Gastrocnemius medialis (tissue), 4 donors: ENCODE results near the gene GP9. TPM values are rescaled to one million over a fixed set of nuclear protein-coding genes. Genes with fewer than 3 reads are reported as not detected.

Source experiments
- ATAC-seq, 2 donors: fragments of 150-250 bp; one replicate each; pipeline ENCODE4 v1.9.1; 2016
- DNase-seq, 2 donors: peaks; one replicate each; pipeline ENCODE4 v3.0.0-alpha.2; 2019
- H3K27ac ChIP-seq, 4 donors: fragments of 200-600 bp; sonication (generic); 1 replicate in 1 of 4; 2 replicates in 3 of 4; pipeline ENCODE4 v1.5.1; 2016 to 2018; ENCODE audit warnings: mild to moderate bottlenecking in 2 of 4, moderate library complexity in 1 of 4
- H3K27me3 ChIP-seq, 3 donors: fragments of 200-600 bp; sonication (generic) in 2 of 3; 1 replicate in 1 of 3; 2 replicates in 2 of 3; pipeline versions ENCODE4 v1.5.1 to v1.6.0; 2016 to 2019; ENCODE audit warnings: mild to moderate bottlenecking in 1 of 3, moderate library complexity in 1 of 3
- H3K36me3 ChIP-seq, 2 donors: fragments of 200-600 bp; sonication (generic) in 1 of 2; one replicate each; pipeline ENCODE4 v1.5.1; 2017 to 2018
- H3K4me1 ChIP-seq, 2 donors: fragments of 200-600 bp; sonication (generic) in 1 of 2; one replicate each; pipeline ENCODE4 v1.5.1; 2016 to 2017; ENCODE audit warnings: mild to moderate bottlenecking in 2 of 2
- H3K4me3 ChIP-seq, 4 donors: fragments of 200-600 bp; sonication (generic) in 3 of 4; 1 replicate in 1 of 4; 2 replicates in 3 of 4; pipeline ENCODE4 v1.5.1; 2016 to 2019; ENCODE audit warnings: mild to moderate bottlenecking in 2 of 4
- H3K9me3 ChIP-seq, 3 donors: fragments of 200-600 bp; sonication (generic) in 2 of 3; 1 replicate in 1 of 3; 2 replicates in 2 of 3; pipeline ENCODE4 v1.5.1; 2016 to 2019
- POLR2A ChIP-seq, 2 donors: fragments of 450-650 bp; IDR thresholded peaks; one replicate each; pipeline ENCODE4 v1.6.1; 2017; ENCODE audit warnings: antibody characterized with exemption in 2 of 2, mild to moderate bottlenecking in 2 of 2, moderate library complexity in 2 of 2
- in situ Hi-C, 4 donors: fragments of 200-750 bp; cut with MboI; loops; one replicate each; pipeline versions ENCODE4 v1.15.0 to v1.8.0; 2017; ENCODE audit warnings: low sequenced_read_pairs in 4 of 4
- intact Hi-C: fragments of 100-400 bp; cut with DNase I; formaldehyde crosslinking; loops from one replicate; pipeline ENCODE4 v1.15.1; 2023; ENCODE audit warnings: low total_unique reads
- total RNA-seq, 4 donors: library from RNA; depleted of rRNA; stranded (reverse); fragments of >200 nt; gene quantifications; one replicate each; pipeline versions ENCODE4 v1.1.0 to v1.2.3, GENCODE V29; 2016
- TF ChIP-seq, protein P1 (sequence below), 5 experiments: fragments of 450-650 bp in 3 of 5; fragments of 200-600 bp in 2 of 5; sonication (generic) in 2 of 5; IDR thresholded peaks in 4 of 5; conservative IDR thresholded peaks in 1 of 5; 1 replicate in 4 of 5; 2 replicates in 1 of 5; pipeline ENCODE4 v1.5.1; 2016 to 2019; ENCODE audit warnings: antibody characterized with exemption in 5 of 5, mild to moderate bottlenecking in 3 of 5, moderate library complexity in 3 of 5

Gene GP9
- total RNA-seq, 4 donors from 2014 or later = 0.42 TPM; not detected in 3

DNA sequence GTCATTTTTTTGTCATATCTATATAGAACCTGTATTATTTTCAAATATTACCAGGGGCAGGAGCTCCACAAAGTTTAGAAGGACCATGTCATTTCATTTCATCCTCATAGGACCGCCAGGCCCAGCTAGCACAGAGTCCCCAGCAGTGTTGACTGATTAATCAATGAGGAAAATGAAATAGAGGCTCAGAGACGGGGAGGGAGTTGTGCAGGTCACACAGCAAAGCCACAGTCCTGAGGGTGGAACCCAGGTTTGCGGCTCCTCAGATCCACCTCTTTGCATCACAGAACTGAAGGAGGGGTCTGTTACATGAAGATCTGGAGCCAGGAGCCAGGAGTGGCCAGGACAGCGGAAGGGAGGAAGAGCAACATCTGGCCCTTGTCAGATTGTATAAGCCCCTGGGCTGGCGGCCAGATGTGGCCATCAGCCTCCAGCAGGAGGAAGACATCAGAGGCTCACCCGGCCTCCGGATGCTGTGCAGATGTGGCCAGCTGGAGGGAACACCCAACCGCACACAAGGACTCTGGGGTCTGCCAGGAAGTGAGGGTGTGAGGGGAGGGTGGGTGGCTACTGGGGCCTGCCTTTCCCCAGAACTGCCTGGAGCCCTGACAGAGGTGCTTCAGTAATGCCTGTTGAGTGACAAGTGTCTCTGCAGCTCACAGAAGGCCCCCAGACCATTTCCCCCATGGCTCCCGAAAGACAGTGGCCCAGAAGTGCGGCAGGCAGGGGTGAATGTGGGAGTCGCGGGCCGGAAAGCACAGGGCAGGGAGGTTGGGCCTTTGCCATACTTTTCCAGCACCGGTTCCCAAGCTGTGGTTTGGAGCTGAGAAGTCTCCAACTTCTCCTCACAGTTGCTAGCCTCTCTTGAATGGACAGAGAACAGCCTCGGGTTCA lies 38.2 kb upstream of the GP9 start:
- peak overlapping the region; percentile 44 to 62 (median 59) for H3K27ac ChIP-seq
- in situ Hi-C loops = no loop called here
- intact Hi-C loops = no loop called here
- H3K27me3 ChIP-seq = no peaks in the 10 kb centered on the region
- no peaks in the 10 kb centered on the region for H3K9me3 ChIP-seq
- TF ChIP-seq, protein P1, sequence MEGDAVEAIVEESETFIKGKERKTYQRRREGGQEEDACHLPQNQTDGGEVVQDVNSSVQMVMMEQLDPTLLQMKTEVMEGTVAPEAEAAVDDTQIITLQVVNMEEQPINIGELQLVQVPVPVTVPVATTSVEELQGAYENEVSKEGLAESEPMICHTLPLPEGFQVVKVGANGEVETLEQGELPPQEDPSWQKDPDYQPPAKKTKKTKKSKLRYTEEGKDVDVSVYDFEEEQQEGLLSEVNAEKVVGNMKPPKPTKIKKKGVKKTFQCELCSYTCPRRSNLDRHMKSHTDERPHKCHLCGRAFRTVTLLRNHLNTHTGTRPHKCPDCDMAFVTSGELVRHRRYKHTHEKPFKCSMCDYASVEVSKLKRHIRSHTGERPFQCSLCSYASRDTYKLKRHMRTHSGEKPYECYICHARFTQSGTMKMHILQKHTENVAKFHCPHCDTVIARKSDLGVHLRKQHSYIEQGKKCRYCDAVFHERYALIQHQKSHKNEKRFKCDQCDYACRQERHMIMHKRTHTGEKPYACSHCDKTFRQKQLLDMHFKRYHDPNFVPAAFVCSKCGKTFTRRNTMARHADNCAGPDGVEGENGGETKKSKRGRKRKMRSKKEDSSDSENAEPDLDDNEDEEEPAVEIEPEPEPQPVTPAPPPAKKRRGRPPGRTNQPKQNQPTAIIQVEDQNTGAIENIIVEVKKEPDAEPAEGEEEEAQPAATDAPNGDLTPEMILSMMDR (IDR thresholded peaks at IDR 0.05 in 4 of 5, conservative IDR thresholded peaks at IDR 0.05 in 1 of 5) = no peak
- TF ChIP-seq POLR2A (IDR thresholded peaks at IDR 0.05) = no peak
- H3K36me3 ChIP-seq = no peaks in the 10 kb centered on the region
- ATAC-seq (no peak), DNase-seq (peak in 1 of 2 donors; percentile 49)
- no peak overlapping the region for H3K4me3 ChIP-seq
- H3K4me1 ChIP-seq = peaks cover 24 to 28% of the 10 kb centered on the region in 2 donors

DNA sequence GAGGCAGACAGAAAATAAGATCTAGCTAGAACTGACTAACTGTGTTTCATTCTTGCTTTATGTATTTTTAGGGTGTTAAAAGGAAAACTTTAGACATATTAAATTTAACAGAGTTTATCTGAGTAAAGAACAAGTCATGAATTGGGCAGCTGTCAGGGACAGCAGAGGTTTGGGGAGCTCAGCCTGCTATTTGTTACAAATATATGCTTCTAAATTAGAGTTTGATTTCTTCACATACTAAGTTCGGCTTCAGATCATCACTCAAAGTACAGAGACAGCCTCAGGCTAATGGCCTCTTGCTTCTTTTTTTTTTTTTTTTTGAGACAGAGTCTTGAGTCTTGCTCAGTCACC lies 37.6 kb upstream of the GP9 start:
- in situ Hi-C loops = no loop called here

DNA sequence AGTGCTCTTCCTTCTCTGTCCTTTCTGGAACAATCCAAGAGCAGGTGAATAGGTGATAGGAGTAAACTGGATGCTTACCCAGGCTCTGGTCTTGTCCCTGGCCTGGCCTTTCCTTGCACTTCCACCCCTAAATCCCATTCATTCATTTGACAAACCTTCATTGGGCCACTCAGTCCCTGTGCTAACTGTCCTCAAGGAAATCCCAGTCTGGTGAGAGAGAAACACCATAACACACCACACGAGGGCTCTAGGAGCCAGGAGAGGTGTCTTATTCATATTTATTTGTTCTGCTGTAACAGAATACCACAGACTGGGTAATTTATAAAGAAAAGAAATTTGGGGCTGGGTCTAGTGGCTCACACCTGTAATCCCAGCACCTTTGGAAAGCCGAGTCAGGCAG lies 36.7 kb upstream of the GP9 start:
- Histone ChIP-seq H3K9me3 (no peaks in the 10 kb centered on the region), H3K27ac (peak overlapping the region in 2 of 4 donors; percentile 11 to 70), H3K27me3 (no peaks in the 10 kb centered on the region), H3K36me3 (no peaks in the 10 kb centered on the region), H3K4me3 (no peak overlapping the region), H3K4me1 (peaks cover 17 to 23% of the 10 kb centered on the region in 2 donors)
- TF ChIP-seq, protein P1 (IDR thresholded peaks at IDR 0.05 in 4 of 5, conservative IDR thresholded peaks at IDR 0.05 in 1 of 5) = no peak
- no peak for TF ChIP-seq POLR2A (IDR thresholded peaks at IDR 0.05)
- intact Hi-C loops = no loop called here
- ATAC-seq (no peak), DNase-seq (no peak)
- in situ Hi-C loops = no loop called here

More for the DNA sequence above, 37.6 kb upstream of the GP9 start:
- TF ChIP-seq, protein P1 (IDR thresholded peaks at IDR 0.05 in 4 of 5, conservative IDR thresholded peaks at IDR 0.05 in 1 of 5) = no peak
- no peak for TF ChIP-seq POLR2A (IDR thresholded peaks at IDR 0.05)
- Histone ChIP-seq H3K27ac (peak overlapping the region in 3 of 4 donors; percentile 58 to 62 (median 60)), H3K27me3 (no peaks in the 10 kb centered on the region), H3K4me3 (no peak overlapping the region), H3K36me3 (no peaks in the 10 kb centered on the region), H3K4me1 (peaks cover 19 to 23% of the 10 kb centered on the region in 2 donors), H3K9me3 (no peaks in the 10 kb centered on the region)
- no peak for ATAC-seq
- DNase-seq = no peak
- intact Hi-C loops = no loop called here

DNA sequence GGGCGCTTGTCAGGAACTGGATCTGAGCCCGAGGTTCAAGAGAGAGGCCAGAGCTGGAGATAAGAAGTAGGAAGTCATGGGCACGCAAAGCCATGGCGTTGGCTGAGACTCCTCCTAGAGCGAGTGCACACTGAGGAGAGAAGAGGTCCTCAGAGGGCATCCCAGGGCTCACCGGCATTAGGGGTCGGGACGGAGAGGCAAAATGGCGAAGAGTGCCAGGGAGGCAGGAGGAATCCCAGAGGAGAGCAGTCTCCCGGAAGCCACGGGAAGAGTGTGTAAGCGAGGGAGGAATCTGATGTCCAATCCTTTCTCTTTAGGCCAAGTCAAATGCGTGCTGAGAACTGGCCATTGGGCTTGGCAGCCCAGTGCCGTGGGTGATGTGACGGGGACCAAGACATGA lies 35.5 kb upstream of the GP9 start:
- H3K27me3 ChIP-seq = no peaks in the 10 kb centered on the region
- no peak for TF ChIP-seq POLR2A (IDR thresholded peaks at IDR 0.05)
- TF ChIP-seq, protein P1 (IDR thresholded peaks at IDR 0.05 in 4 of 5, conservative IDR thresholded peaks at IDR 0.05 in 1 of 5) = no peak
- intact Hi-C loops (no loop called here), in situ Hi-C loops (no loop called here)
- no peaks in the 10 kb centered on the region for H3K9me3 ChIP-seq
- no peak for DNase-seq
- peaks cover 17 to 23% of the 10 kb centered on the region in 2 donors for H3K4me1 ChIP-seq
- H3K4me3 ChIP-seq = no peak overlapping the region
- ATAC-seq = no peak
- H3K36me3 ChIP-seq = no peaks in the 10 kb centered on the region
- H3K27ac ChIP-seq = peak overlapping the region; percentile 64 to 72 (median 69)
